HepG2 (cell line): ENCODE measurements around the gene ATP2A3. TPM values are rescaled to one million over a fixed set of nuclear protein-coding genes. Genes with fewer than 3 reads are reported as not detected.

Experiments used
- ATAC-seq: fragments of 200-7000 bp; cut with Tn5 transposase; 3 replicates; pipeline ENCODE4 v1.9.1; 2020; ENCODE audit warnings: mild to moderate bottlenecking, moderate library complexity
- BruUV-seq: library from RNA; stranded (reverse); fragments of 400-500 nt; replicated peaks from 2 replicates; lab custom pipeline; 2021; lab: Mats Ljungman, UMichigan
- CTCF ChIA-PET: fragments of 300-600 bp; formaldehyde crosslinking; extraction: SDS; loops from one replicate; lab custom pipeline; 2021; ENCODE audit warnings: low total read pairs, inconsistent platforms, low intra/inter-chr PET ratio; lab: Yijun Ruan, JAX
- POLR2A ChIA-PET: fragments of 350-600 bp; sonication (Branson Sonifier 250); formaldehyde crosslinking; loops from one replicate; lab custom pipeline; 2020; ENCODE audit warnings: antibody characterized with exemption, inconsistent platforms; lab: Yijun Ruan, JAX
- DNase-seq: peaks from one replicate; pipeline ENCODE4 v3.0.0-alpha.2; 2015; ENCODE audit warnings: low spot score
- FAIRE-seq: peaks from 3 replicates; lab custom pipeline; 2011; peaks lifted over from hg19 to GRCh38; lab: Jason Lieb, UNC
- H2AFZ ChIP-seq: one replicate; pipeline ENCODE4 v1.6.1; 2011; ENCODE audit warnings: low read length, inconsistent platforms
- H3K27ac ChIP-seq: fragments of 300-600 bp; 3 replicates; pipeline ENCODE4 v1.8.0; 2011; ENCODE audit warnings: mixed run types, mild to moderate bottlenecking, mixed read lengths, low read length, inconsistent platforms; ENCODE audit not compliant: insufficient read depth; ENCODE audit errors: extremely low read length
- H3K27me3 ChIP-seq, 2 experiments: fragments of 200-600 bp in 1 of 2; 2 replicates in 1 of 2; 3 replicates in 1 of 2; pipeline versions ENCODE4 v1.6.0 to v1.8.0; 2011; ENCODE audit warnings: low read length in 2 of 2, mild to moderate bottlenecking in 2 of 2, moderate library complexity in 2 of 2, inconsistent platforms in 1 of 2; ENCODE audit not compliant: insufficient read depth in 2 of 2, control insufficient read depth in 1 of 2
- H3K36me3 ChIP-seq, 2 experiments: fragments of 200-600 bp in 1 of 2; replicated peaks in 1 of 2; 2 replicates in 1 of 2; 3 replicates in 1 of 2; pipeline versions ENCODE4 v1.5.1 to v1.8.0; 2011; ENCODE audit warnings: low read length in 2 of 2, inconsistent platforms in 1 of 2; ENCODE audit not compliant: insufficient read depth in 2 of 2, control insufficient read depth in 1 of 2
- H3K4me1 ChIP-seq: 2 replicates; pipeline ENCODE4 v1.5.1; 2012; ENCODE audit warnings: low read length, inconsistent platforms; ENCODE audit not compliant: insufficient read depth
- H3K4me2 ChIP-seq: 2 replicates; pipeline ENCODE4 v1.6.0; 2011; ENCODE audit warnings: low read depth, low read length, inconsistent platforms
- H3K4me3 ChIP-seq, 3 experiments: fragments of 200-600 bp in 1 of 3; sonication (generic), shearing (Covaris generic) in 1 of 3; replicated peaks in 1 of 3; 2 replicates each; pipeline ENCODE4 v1.5.1; 2011 to 2016; ENCODE audit warnings: low read length in 3 of 3, inconsistent platforms in 2 of 3, low read depth in 2 of 3, mild to moderate bottlenecking in 2 of 3, control low read depth in 1 of 3, mixed read lengths in 1 of 3; ENCODE audit not compliant: insufficient read depth in 1 of 3
- H3K79me2 ChIP-seq: one replicate; pipeline ENCODE4 v1.6.1; 2011; ENCODE audit warnings: low read length, inconsistent platforms; ENCODE audit not compliant: insufficient read depth
- H3K9ac ChIP-seq: 2 replicates; pipeline ENCODE4 v1.6.0; 2011; ENCODE audit warnings: mild to moderate bottlenecking, low read depth, low read length, inconsistent platforms; ENCODE audit not compliant: insufficient read depth
- H3K9me3 ChIP-seq: 2 replicates; pipeline ENCODE4 v1.5.1; 2012; ENCODE audit warnings: mild to moderate bottlenecking, low read length
- H4K20me1 ChIP-seq: 2 replicates; pipeline ENCODE4 v1.6.0; 2011; ENCODE audit warnings: inconsistent platforms, mild to moderate bottlenecking, low read length, moderate library complexity; ENCODE audit not compliant: insufficient read depth
- ELK4 ChIP-seq: sonication (generic); formaldehyde crosslinking; IDR thresholded peaks from 2 replicates; pipeline ENCODE4 v1.9.0; 2021; ENCODE audit warnings: missing genetic modification reagents, borderline replicate concordance
- HES4 ChIP-seq: sonication (generic); formaldehyde crosslinking; IDR thresholded peaks from 2 replicates; pipeline ENCODE4 v1.9.0; 2021; ENCODE audit warnings: mild to moderate bottlenecking, missing genetic modification reagents, borderline replicate concordance
- NCOA5 ChIP-seq: sonication (generic); formaldehyde crosslinking; IDR thresholded peaks from 2 replicates; pipeline ENCODE4 v1.4.0; 2020; ENCODE audit warnings: missing genetic modification reagents
- NR2F2 ChIP-seq: IDR thresholded peaks from 2 replicates; pipeline ENCODE4 v1.6.1; 2012; ENCODE audit warnings: low read depth, inconsistent platforms, borderline replicate concordance
- SMAD9 ChIP-seq: sonication (generic); formaldehyde crosslinking; IDR thresholded peaks from 2 replicates; pipeline ENCODE4 v1.5.1; 2020; ENCODE audit warnings: mild to moderate bottlenecking, missing genetic modification reagents
- TAF1 ChIP-seq: sonication (generic); formaldehyde crosslinking; IDR thresholded peaks from 2 replicates; pipeline ENCODE4 v1.4.0; 2020; ENCODE audit warnings: missing genetic modification reagents
- TBX2 ChIP-seq: sonication (generic); formaldehyde crosslinking; IDR thresholded peaks from 2 replicates; pipeline ENCODE4 v1.5.0; 2020; ENCODE audit warnings: missing genetic modification reagents, mild to moderate bottlenecking, borderline replicate concordance
- TOPORS ChIP-seq: sonication (generic); formaldehyde crosslinking; IDR thresholded peaks from 2 replicates; pipeline ENCODE4 v1.8.0; 2023; ENCODE audit warnings: mild to moderate bottlenecking, missing genetic modification reagents
- ZFX ChIP-seq: sonication (generic); formaldehyde crosslinking; IDR thresholded peaks from 2 replicates; pipeline ENCODE4 v1.4.0; 2020; ENCODE audit warnings: mild to moderate bottlenecking, low read depth, missing genetic modification reagents, moderate library complexity
- ZMYM3 ChIP-seq: sonication (generic); formaldehyde crosslinking; IDR thresholded peaks from 2 replicates; pipeline ENCODE4 v1.5.1; 2020; ENCODE audit warnings: mild to moderate bottlenecking, missing genetic modification reagents
- ZNF3 ChIP-seq: IDR thresholded peaks from 2 replicates; pipeline ENCODE4 v1.7.0; 2017; ENCODE audit warnings: inconsistent platforms
- ZNF629 ChIP-seq: sonication (generic); formaldehyde crosslinking; conservative IDR thresholded peaks from 2 replicates; pipeline ENCODE4 v1.5.0; 2020; ENCODE audit warnings: missing genetic modification reagents
- ZNF768 ChIP-seq: sonication (generic); formaldehyde crosslinking; IDR thresholded peaks from 2 replicates; pipeline ENCODE4 v1.4.0; 2020; ENCODE audit warnings: missing genetic modification reagents
- WGBS: methylation state at CpG from one replicate; pipeline ENCODE4 v1.1.6; 2017; ENCODE audit warnings: low lambda C conversion rate; 5-methylcytosine and 5-hydroxymethylcytosine counted together
- in situ Hi-C: cut with HindIII; loops from 2 replicates; pipeline ENCODE4 v1.10.0; 2017; ENCODE audit warnings: low pct_unique_long_range_greater_than_20kb; ENCODE audit not compliant: extremely low pct_ligation_motif_present
- intact Hi-C: fragments of 100-400 bp; cut with micrococcal nuclease; formaldehyde crosslinking; loops from one replicate; pipeline ENCODE4 v1.10.0; 2022; ENCODE audit not compliant: unreplicated experiment
- polyA plus RNA-seq, 8 experiments: library from polyadenylated mRNA; depleted of rRNA in 3 of 8; stranded (reverse) in 7 of 8; unstranded in 1 of 8; fragments of >200 nt; fragmentation: Illumina TruSeq in 4 of 8; extraction: Trizol in 4 of 8; gene quantifications; 2 replicates each; pipeline versions ENCODE4 v1.2.1 to v1.2.3, GENCODE V29; 2011 to 2016; ENCODE audit warnings: low read depth in 4 of 8, missing spikeins in 1 of 8, mixed read lengths in 1 of 8; ENCODE audit not compliant: insufficient read depth in 1 of 8
- total RNA-seq, 5 experiments: library from RNA; depleted of rRNA; stranded (reverse); fragments of >200 nt; fragmentation: Illumina TruSeq; extraction: Trizol; gene quantifications; 2 replicates each; pipeline ENCODE4 v1.2.3, GENCODE V29; 2016; ENCODE audit warnings: low read depth in 1 of 5

The ATP2A3 gene
- total and polyA plus RNA-seq, 2 of the 13 experiments (the other 11 are each of a cell fraction or from before 2014, with no cell fraction given): 0.07 TPM; not detected in 1

DNA sequence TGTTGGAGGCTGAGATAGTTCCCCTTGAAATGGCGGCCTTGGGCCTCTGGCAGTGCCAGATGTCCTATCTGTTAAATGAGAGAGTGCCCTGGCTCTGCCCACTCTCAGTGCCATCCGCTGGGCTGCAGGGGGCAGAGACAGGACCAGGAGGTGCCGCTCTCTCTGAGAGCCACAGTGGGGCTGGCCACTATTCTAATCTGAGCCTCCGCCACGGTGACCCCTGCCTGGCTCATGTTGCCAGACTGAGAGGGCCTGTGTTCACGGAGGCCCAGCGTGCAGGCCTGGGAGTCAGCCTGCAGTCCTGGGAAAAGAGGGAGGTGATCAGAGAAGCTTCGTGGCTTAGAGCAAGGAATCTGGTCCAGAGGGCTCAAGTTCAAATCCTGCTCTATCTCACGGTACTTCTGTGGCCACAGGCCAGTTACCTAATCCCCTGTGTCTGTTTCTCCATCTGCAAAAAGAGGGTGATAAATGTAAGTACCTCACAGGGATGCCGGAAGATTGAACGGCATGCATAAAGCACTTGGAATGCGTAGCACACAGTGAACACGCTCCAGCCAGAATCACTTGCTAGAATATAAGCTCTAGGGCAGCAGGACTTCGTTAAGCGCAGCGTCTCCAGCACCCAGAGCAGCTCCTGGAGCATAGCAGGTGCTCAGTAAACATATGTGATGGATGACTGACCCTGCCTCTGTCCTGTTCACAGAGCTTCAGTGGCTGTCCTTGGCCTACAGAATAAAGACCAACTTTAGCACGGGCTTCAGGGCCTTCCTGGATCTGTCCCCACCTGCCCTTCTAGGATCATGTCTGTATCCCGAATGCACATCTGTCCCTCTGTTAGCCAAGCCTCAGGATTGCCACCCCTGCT is 6.3 kb downstream of the ATP2A3 start:
- peak; percentile 22; the same call in 1 of the 2 replicates for TF ChIP-seq ZFX (CRISPR knock-in tag)
- 0 out of 2 replicates have a peak, but pooled peaks have one; percentile 27 for TF ChIP-seq ZMYM3 (CRISPR knock-in tag)
- TF ChIP-seq ZNF3 (CRISPR knock-in tag): peak; percentile 66; the same call in 1 of the 2 replicates
- no peak for TF ChIP-seq TBX2 (CRISPR knock-in tag)
- TF ChIP-seq, all 625 proteins: peak for 3
- H2AFZ ChIP-seq: no peak overlapping the region
- POLR2A ChIA-PET: no interaction called here
- FAIRE-seq (no peak), ATAC-seq (no peak), DNase-seq (no peak)
- H3K4me2 ChIP-seq: no peak overlapping the region
- CTCF ChIA-PET: no interaction called here
- H3K4me1 ChIP-seq: peaks cover 37% of the 10 kb centered on the region
- no peak overlapping the region for H3K9ac ChIP-seq
- no peaks in the 10 kb centered on the region for H3K36me3 ChIP-seq
- peaks cover 5 to 58% of the 10 kb centered on the region in 2 experiments; a peak in 4 of 5 replicates for H3K27me3 ChIP-seq
- no TSS peak for BruUV-seq
- intact Hi-C loops (no loop called here), in situ Hi-C loops (no loop called here)
- H3K27ac ChIP-seq: no peak overlapping the region
- H3K9me3 ChIP-seq: no peaks in the 10 kb centered on the region
- no peaks in the 10 kb centered on the region for H3K79me2 ChIP-seq
- H4K20me1 ChIP-seq: no peaks in the 10 kb centered on the region
- no peak overlapping the region for H3K4me3 ChIP-seq
- 42% methylated on average over 16 of the region's 18 CpGs for WGBS

DNA sequence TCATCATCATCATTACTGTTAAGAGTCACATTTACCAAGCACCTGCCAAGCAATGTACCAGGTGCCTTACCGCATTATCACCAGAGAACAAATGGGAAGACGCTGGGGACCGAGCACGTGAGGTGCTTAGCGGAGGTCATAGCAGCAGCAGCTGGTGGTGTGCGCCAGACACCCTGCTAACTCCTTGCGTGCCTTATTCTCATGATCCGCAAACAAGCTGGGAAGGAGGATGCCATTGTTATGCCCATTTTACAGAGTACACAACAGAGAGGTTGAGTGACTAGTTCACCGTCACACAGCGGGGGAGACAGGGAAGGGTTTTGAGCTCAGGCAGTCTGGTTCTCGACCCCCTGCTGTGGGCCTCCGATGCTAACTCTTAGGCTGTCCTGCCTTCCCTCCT is 7.3 kb downstream of the ATP2A3 start:
- intact Hi-C loops: no loop called here
- WGBS: 44% methylated on average over 6 of the region's 12 CpGs
- no TSS peak for BruUV-seq

More for the DNA sequence above, 7.3 kb downstream of the ATP2A3 start:
- Histone ChIP-seq H3K9ac (no peak overlapping the region), H3K4me2 (no peak overlapping the region), H3K36me3 (no peaks in the 10 kb centered on the region), H3K79me2 (no peaks in the 10 kb centered on the region), H2AFZ (no peak overlapping the region), H4K20me1 (no peaks in the 10 kb centered on the region), H3K4me1 (peaks cover 37% of the 10 kb centered on the region), H3K27me3 (peaks cover 4 to 48% of the 10 kb centered on the region in 2 experiments; a peak in 4 of 5 replicates), H3K27ac (no peak overlapping the region), H3K4me3 (no peak overlapping the region), H3K9me3 (no peaks in the 10 kb centered on the region)
- TF ChIP-seq TAF1: no peak
- TF ChIP-seq ELK4 (CRISPR knock-in tag): no peak
- no peak for TF ChIP-seq NR2F2
- TF ChIP-seq ZNF768: peak; percentile 98
- peak; percentile 36; the same call in 1 of the 2 replicates for TF ChIP-seq ZMYM3 (CRISPR knock-in tag)
- TF ChIP-seq ZNF629: peak; percentile 50; the same call in 1 of the 2 replicates
- no peak for TF ChIP-seq HES4
- TF ChIP-seq SMAD9: no peak
- TF ChIP-seq NCOA5 (CRISPR knock-in tag): no peak
- TF ChIP-seq TOPORS: no peak
- in situ Hi-C loops: no loop called here
- CTCF ChIA-PET: no interaction called here
- FAIRE-seq: no peak
- POLR2A ChIA-PET: no interaction called here
- no peak for DNase-seq
- ATAC-seq: no peak
